GM12875 (cell line): ENCODE data around the gene CCR2.
"Not testable (repeated sequence)": the region's sequence is repeated elsewhere in the genome, so short reads cannot be mapped to it uniquely, and the experiment has no call there.

Source experiments
- H3K4me3 ChIP-seq: one replicate; pipeline ENCODE4 v1.5.1; 2011; ENCODE audit warnings: low read depth, low read length, control low read depth
- TF ChIP-seq, protein P1 (sequence below): IDR thresholded peaks from 2 replicates; pipeline ENCODE4 v1.5.1; 2011; ENCODE audit warnings: low read depth, mild to moderate bottlenecking, control low read depth, inconsistent platforms, low read length, moderate library complexity, borderline replicate concordance; ENCODE audit not compliant: insufficient read depth

Gene CCR2

DNA sequence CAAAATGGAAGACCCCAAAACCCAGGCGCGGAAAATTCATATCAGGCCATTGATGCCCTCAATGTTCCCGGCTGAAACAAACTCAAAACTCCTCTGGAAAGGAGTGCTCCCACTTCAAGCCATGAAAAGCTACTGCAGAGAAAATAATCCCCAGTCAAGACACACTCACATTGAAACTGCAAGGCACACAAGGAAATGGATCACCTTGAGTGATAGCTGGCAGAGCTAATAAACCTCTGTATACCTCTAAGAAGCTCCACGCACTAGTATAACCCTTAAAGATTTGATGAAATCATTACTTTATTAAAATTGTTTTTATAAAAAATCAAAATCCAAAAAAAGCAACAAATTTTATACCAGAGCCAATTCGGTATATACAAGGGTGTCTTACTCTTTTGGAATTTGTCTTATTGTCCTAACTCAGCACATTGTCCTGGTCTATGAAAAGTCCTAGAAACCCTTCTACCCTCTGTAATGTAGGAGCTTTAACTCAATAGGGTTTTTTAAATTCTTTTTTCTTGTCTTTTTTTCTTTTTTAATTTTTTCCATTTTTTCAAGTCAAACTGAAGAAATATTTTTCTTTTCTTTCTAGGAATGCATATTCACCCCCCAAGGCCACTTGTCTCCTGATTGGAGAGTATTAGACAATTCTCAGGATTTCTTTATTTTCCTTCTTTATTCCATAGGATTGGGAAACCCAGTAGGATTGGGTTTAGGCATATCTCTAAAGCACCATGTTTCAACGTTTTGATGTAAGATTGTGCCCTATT, 44.5 kb downstream of the CCR2 start:
- H3K4me3 ChIP-seq = no peak overlapping the region
- TF ChIP-seq, protein P1, sequence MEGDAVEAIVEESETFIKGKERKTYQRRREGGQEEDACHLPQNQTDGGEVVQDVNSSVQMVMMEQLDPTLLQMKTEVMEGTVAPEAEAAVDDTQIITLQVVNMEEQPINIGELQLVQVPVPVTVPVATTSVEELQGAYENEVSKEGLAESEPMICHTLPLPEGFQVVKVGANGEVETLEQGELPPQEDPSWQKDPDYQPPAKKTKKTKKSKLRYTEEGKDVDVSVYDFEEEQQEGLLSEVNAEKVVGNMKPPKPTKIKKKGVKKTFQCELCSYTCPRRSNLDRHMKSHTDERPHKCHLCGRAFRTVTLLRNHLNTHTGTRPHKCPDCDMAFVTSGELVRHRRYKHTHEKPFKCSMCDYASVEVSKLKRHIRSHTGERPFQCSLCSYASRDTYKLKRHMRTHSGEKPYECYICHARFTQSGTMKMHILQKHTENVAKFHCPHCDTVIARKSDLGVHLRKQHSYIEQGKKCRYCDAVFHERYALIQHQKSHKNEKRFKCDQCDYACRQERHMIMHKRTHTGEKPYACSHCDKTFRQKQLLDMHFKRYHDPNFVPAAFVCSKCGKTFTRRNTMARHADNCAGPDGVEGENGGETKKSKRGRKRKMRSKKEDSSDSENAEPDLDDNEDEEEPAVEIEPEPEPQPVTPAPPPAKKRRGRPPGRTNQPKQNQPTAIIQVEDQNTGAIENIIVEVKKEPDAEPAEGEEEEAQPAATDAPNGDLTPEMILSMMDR = no peak

DNA sequence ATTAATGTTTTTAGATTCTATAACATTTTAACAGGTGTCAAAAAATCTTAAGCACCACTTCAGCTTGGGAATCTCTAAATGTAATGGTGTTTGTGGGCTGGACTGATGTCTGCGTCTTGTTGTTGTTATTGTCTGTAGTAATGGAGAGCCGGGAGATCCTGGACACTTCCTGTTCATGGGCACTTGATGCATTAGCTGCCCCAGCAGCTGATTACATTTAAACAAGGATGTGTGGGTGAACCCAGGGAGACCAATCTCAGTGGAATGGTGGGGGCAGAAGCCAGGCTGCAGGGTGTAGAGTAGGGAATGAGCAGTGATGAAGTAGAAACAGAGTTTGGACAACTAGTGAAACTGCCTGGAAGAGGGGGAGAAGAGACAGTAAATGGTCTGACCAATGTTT, 45.2 kb downstream of the CCR2 start:
- TF ChIP-seq, protein P1 = no peak

DNA sequence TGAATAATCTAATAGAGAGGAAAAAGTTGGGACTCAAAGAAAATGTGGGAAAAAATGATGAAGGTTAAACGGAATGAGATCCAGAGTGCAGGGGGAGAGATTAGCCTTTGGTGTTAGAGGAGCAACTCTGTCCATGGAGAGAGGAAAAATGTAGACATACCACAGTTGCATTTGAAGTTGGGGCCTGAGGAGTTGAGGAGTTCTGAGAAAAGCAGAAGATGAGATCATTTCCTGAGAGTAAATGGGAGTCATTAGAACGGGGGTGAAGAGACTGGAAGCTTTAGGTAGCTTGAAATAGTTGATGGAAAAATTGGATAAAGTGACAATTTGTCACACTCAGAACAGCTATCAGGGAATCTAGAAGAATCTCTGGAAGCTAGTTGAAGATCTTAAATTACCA, 45.6 kb downstream of the CCR2 start:
- no peak overlapping the region for H3K4me3 ChIP-seq
- TF ChIP-seq, protein P1 = no peak

More for the DNA sequence above, 45.2 kb downstream of the CCR2 start:
- no peak overlapping the region for H3K4me3 ChIP-seq

DNA sequence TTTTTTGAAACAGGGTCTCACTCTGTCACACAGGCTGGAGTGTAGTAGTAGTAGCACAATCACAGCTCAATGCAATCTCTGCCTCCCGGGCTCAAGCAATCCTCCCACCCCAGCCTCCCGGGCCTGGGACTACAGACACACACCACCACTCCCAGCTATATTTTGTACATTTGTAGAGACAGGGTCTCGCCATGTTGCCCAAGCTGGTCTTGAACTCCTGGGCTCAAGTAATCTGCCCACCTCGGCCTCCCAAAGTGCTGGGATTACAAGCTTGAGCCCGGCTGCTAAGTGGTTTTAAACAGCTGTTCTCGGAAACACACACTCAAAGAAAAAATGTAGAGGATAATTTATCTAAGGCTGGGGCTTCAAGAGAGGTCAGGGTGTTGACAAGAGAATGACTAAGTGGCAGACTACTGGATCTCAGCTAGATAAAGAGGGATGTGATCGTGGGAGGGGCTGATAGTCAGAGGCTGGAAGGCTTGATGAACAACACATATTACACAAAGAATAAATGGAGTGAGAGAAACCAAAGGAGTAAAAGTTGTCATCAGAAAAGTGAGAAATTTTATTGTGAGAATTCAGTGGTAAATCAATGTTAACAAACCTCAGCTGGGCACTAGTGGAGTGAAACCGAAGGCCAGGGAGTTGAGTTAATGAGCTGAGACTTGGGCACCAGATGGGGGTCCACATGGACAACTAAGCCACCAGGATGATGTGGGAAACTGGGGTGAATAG, 46.3 kb downstream of the CCR2 start:
- TF ChIP-seq, protein P1 = no peak
- no peak overlapping the region for H3K4me3 ChIP-seq

DNA sequence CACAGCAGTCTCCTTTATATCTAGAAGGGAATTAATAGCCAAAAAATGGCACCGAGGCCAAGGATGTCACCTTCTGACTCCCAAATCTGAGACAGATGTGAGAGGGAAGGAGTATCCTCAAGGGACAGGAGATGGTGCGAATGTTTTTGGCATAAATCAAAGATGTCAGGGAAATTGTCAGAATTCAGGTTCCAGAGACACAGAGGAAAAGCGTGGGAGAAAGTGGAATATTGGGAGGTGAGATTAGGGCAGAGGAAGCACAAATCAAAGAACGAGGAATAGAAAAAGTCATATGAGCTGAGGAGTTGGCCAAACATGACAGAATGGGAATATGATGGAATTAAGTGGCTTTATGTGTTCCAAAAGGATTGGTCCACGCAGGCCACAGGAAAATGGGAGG, 46.9 kb downstream of the CCR2 start:
- TF ChIP-seq, protein P1 = no peak
- H3K4me3 ChIP-seq = no peak overlapping the region

DNA sequence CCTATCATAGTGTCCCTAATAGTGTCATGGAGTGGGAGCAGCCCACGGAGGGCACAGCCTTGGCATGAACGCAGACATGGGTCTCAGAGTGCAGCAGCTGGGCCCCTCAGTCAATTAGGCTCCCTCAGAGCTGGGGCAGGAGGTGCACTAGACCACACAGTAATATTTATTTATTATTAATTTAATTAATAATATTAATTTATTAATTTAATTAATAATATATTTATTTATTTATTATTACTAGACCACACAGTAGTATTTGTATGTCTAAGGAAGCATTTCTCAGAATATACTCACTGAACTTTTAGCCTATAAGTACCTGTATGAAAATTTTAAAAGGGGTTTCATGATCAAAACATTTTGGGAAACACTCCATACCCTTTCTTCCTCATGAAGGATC, 47.7 kb downstream of the CCR2 start:
- TF ChIP-seq, protein P1 = no peak
- H3K4me3 ChIP-seq = no peak overlapping the region

DNA sequence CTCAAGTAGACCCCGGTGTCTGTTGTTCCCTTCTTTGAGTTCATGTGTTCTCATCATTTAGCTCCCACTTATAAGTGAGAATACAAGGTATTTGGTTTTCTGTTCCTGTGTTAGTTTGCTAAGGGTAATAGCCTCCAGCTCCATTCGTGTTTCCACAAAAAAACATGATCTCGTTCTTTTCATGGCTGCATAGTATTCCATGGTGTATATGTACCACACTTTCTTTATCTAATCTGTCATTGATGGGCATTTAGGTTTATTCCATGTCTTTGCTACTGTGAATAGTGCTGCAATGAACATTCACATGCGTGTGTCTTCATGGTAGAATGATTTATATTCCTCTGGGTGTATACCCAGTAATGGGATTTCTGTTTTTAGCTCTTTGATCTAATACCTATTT, 49.0 kb downstream of the CCR2 start:
- not testable (repeated sequence) for H3K4me3 ChIP-seq
